HG02870 (cell line): ENCODE measurements around the gene FGGY.
"Not testable (repeated sequence)": the region's sequence is repeated elsewhere in the genome, so short reads cannot be mapped to it uniquely, and the experiment has no call there.

Experiments
- ATAC-seq: cut with Tn5 transposase; IDR thresholded peaks from one replicate; pipeline ENCODE4 v1.9.1; 2021; ENCODE audit warnings: mild to moderate bottlenecking, moderate library complexity; ENCODE audit not compliant: unreplicated experiment

The FGGY gene

GRCh38 chr1:59285691-59286090 lies 11.2 kb upstream of the FGGY start:
- ATAC-seq: no peak

GRCh38 chr1:59288046-59288445 lies 8.8 kb upstream of the FGGY start:
- no peak for ATAC-seq

GRCh38 chr1:59289570-59289969 lies 7.3 kb upstream of the FGGY start:
- no peak for ATAC-seq

GRCh38 chr1:59290193-59290949 lies 6.5 kb upstream of the FGGY start:
- ATAC-seq: peak; percentile 81

- ATAC-seq: no peak
Observed at GRCh38 chr1:59291561-59291960, 5.3 kb upstream of the FGGY start.

- ATAC-seq: no peak
Observed at GRCh38 chr1:59292562-59292961, 4.3 kb upstream of the FGGY start.

- ATAC-seq: no peak
Observed at GRCh38 chr1:59293206-59293605, 3.7 kb upstream of the FGGY start.

GRCh38 chr1:59293849-59294248 lies 3.0 kb upstream of the FGGY start:
- ATAC-seq: no peak

- no peak for ATAC-seq
Observed at GRCh38 chr1:59294423-59294822, 2.5 kb upstream of the FGGY start.

GRCh38 chr1:59295618-59296017 lies 1.3 kb upstream of the FGGY start:
- ATAC-seq: no peak

- ATAC-seq: no peak
Observed at GRCh38 chr1:59298026-59298583, 1.2 kb downstream of the FGGY start.

GRCh38 chr1:59298710-59299346 lies 1.9 kb downstream of the FGGY start:
- no peak for ATAC-seq

GRCh38 chr1:59299670-59300069 lies 2.8 kb downstream of the FGGY start:
- ATAC-seq: not testable (repeated sequence)

- ATAC-seq: no peak
Observed at GRCh38 chr1:59302297-59302696, 5.4 kb downstream of the FGGY start.

GRCh38 chr1:59302871-59303270 lies 6.0 kb downstream of the FGGY start:
- ATAC-seq: no peak

GRCh38 chr1:59305188-59305587 lies 8.3 kb downstream of the FGGY start:
- ATAC-seq: no peak

GRCh38 chr1:59307591-59307990 lies 10.7 kb downstream of the FGGY start:
- ATAC-seq: no peak

GRCh38 chr1:59308839-59309238 lies 11.9 kb downstream of the FGGY start:
- ATAC-seq: no peak

GRCh38 chr1:59309392-59309791 lies 12.5 kb downstream of the FGGY start:
- ATAC-seq: no peak

- ATAC-seq: no peak
Observed at GRCh38 chr1:59309795-59310548, 13.1 kb downstream of the FGGY start.

GRCh38 chr1:59310549-59311250 lies 13.8 kb downstream of the FGGY start:
- no peak for ATAC-seq
